Ectodermal cell (in vitro differentiated cells): ENCODE measurements around the gene SPPL3.

Experiments
- H3K27ac ChIP-seq: 2 replicates; pipeline ENCODE4 v1.7.0; 2013; ENCODE audit warnings: mild to moderate bottlenecking, low read depth, low read length; ENCODE audit not compliant: insufficient read depth, poor library complexity, severe bottlenecking
- H3K27me3 ChIP-seq: 2 replicates; pipeline ENCODE4 v1.7.0; 2013; ENCODE audit warnings: mild to moderate bottlenecking, low read length; ENCODE audit not compliant: insufficient read depth, control insufficient read depth, poor library complexity, severe bottlenecking
- H3K36me3 ChIP-seq: one replicate; pipeline ENCODE4 v1.7.0; 2013; ENCODE audit warnings: low read length; ENCODE audit not compliant: control insufficient read depth, insufficient read depth
- H3K4me1 ChIP-seq: one replicate; pipeline ENCODE4 v1.7.0; 2013; ENCODE audit warnings: low read length; ENCODE audit not compliant: control insufficient read depth, insufficient read depth
- H3K4me3 ChIP-seq: 2 replicates; pipeline ENCODE4 v1.7.0; 2013; ENCODE audit warnings: low read depth, low read length, control low read depth; ENCODE audit not compliant: insufficient read depth
- H3K9me3 ChIP-seq: 2 replicates; pipeline ENCODE4 v1.7.0; 2013; ENCODE audit warnings: mild to moderate bottlenecking, low read length, moderate library complexity; ENCODE audit not compliant: control insufficient read depth
- WGBS, 2 experiments: methylation state at CpG; one replicate each; pipeline ENCODE4 v1.1.7; 2013; ENCODE audit warnings: missing lambda C conversion rate in 2 of 2; 5-methylcytosine and 5-hydroxymethylcytosine counted together

SPPL3 gene

GRCh38 chr12:120719072-120719471, 185.1 kb downstream of the SPPL3 start:
- WGBS, 2 experiments: 96 to 98% methylated on average over 2 of the region's 2 CpGs
- Histone ChIP-seq H3K9me3 (no peaks in the 10 kb centered on the region), H3K4me1 (no peaks in the 10 kb centered on the region), H3K27me3 (no peaks in the 10 kb centered on the region), H3K4me3 (no peak overlapping the region), H3K27ac (no peak overlapping the region), H3K36me3 (peaks cover 60% of the 10 kb centered on the region)

GRCh38 chr12:120718055-120718454, 186.1 kb downstream of the SPPL3 start:
- H3K4me1 ChIP-seq: no peaks in the 10 kb centered on the region
- WGBS, 2 experiments: 93 to 94% methylated on average over 9 of the region's 9 CpGs
- H3K4me3 ChIP-seq: no peak overlapping the region
- H3K9me3 ChIP-seq: no peaks in the 10 kb centered on the region
- no peaks in the 10 kb centered on the region for H3K27me3 ChIP-seq
- H3K36me3 ChIP-seq: peaks cover 63% of the 10 kb centered on the region
- no peak overlapping the region for H3K27ac ChIP-seq

- Histone ChIP-seq H3K27ac (no peak overlapping the region), H3K4me3 (no peak overlapping the region), H3K9me3 (no peaks in the 10 kb centered on the region), H3K27me3 (no peaks in the 10 kb centered on the region), H3K36me3 (peaks cover 33% of the 10 kb centered on the region), H3K4me1 (peaks cover 10% of the 10 kb centered on the region)
- WGBS, 2 experiments: 51 to 62% methylated on average over 4 of the region's 4 CpGs
Measured at GRCh38 chr12:120713861-120714482, 190.2 kb downstream of the SPPL3 start.

GRCh38 chr12:120712610-120713009, 191.5 kb downstream of the SPPL3 start:
- Histone ChIP-seq H3K27me3 (no peaks in the 10 kb centered on the region), H3K9me3 (no peaks in the 10 kb centered on the region), H3K27ac (no peak overlapping the region), H3K4me3 (no peak overlapping the region), H3K4me1 (peaks cover 10% of the 10 kb centered on the region), H3K36me3 (peaks cover 23% of the 10 kb centered on the region)
- WGBS, 2 experiments: 96 to 97% methylated on average over 5 of the region's 6 CpGs
